H7 (cell line): ENCODE data around the gene AGBL4. TPM values are rescaled to one million over a fixed set of nuclear protein-coding genes. Genes with fewer than 3 reads are reported as not detected.

ENCODE experiments used
- DNase-seq: peaks from one replicate; pipeline ENCODE4 v3.0.0; 2012
- H3K27me3 ChIP-seq: 2 replicates; pipeline ENCODE4 v1.6.0; 2011; ENCODE audit warnings: mild to moderate bottlenecking, low read length; ENCODE audit not compliant: control insufficient read depth, insufficient read depth
- H3K36me3 ChIP-seq: replicated peaks from 2 replicates; pipeline ENCODE4 v1.5.1; 2011; ENCODE audit warnings: low read length; ENCODE audit not compliant: control insufficient read depth, insufficient read depth
- H3K4me3 ChIP-seq: 2 replicates; pipeline ENCODE4 v1.5.1; 2011; ENCODE audit warnings: low read depth, mild to moderate bottlenecking, control low read depth, low read length, moderate library complexity; ENCODE audit not compliant: insufficient read depth
- total RNA-seq: library from RNA; depleted of rRNA; stranded (reverse); fragments of >200 nt; shearing (Covaris generic); gene quantifications from 2 replicates; pipeline ENCODE4 v1.2.3, GENCODE V29; 2014

Gene AGBL4
- total RNA-seq, 1 experiment from 2014 or later, result 0.87 TPM

DNA sequence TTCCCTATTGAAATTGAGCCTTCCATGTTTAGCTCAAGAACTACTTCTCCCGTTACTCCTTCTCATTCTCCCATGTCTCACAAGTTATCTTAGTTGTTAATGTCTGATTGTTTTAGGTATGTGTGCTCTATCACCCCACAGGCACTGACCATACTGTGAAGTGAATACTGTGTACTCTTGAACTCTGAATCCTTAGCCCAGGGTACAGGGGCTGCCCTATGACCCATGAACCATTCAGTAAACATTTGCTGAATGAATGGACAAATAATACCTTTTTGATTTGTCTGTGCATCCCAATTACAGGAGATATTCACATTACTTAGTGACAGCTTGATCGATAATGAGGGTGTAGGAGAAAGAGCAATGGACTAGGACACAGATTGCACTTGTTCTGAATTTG is 1077.7 kb downstream of the AGBL4 start:
- no peaks in the 10 kb centered on the region for H3K36me3 ChIP-seq
- no peak overlapping the region for H3K4me3 ChIP-seq
- DNase-seq, result no peak
- no peaks in the 10 kb centered on the region for H3K27me3 ChIP-seq

DNA sequence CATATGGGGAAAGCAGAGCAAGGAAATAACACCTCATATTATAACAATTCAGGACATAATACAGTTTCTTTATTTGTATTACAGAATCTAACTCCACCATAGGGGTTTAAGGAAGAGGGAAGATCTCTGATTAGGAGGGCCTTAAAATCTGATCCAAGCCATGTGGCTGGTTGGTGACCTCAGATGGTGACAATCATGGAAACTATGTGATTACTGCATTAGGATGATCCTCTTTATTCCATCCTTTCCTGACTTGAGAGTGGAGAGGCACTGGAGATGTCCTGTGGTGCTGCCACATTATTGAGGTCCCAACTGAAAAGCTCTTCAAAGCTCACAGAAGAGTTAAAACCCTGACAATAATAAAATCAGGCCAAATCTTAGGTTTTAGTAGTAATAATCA is 1078.9 kb downstream of the AGBL4 start:
- H3K27me3 ChIP-seq, result no peaks in the 10 kb centered on the region
- no peak for DNase-seq
- H3K36me3 ChIP-seq, result no peaks in the 10 kb centered on the region
- H3K4me3 ChIP-seq, result no peak overlapping the region

DNA sequence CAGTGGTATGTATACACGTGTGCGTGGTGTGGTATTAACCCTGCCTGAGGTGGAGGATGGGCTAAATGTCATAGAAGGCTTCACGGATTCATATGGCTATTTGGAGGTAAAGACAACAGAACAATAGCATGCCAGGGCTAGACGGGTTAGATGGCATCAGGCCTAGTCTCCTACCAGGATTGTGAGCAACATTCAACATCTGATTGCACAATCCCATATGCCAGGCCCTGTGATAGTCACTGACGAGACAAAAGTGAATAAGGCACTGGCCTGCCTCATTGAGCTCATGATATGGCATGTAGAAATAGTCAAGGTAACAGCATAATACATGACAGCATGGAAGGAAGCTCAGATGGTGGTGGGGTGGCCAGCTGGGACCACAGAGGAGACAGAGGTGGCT is 1079.9 kb downstream of the AGBL4 start:
- Histone ChIP-seq H3K4me3 (no peak overlapping the region), H3K27me3 (no peaks in the 10 kb centered on the region), H3K36me3 (no peaks in the 10 kb centered on the region)
- no peak for DNase-seq

DNA sequence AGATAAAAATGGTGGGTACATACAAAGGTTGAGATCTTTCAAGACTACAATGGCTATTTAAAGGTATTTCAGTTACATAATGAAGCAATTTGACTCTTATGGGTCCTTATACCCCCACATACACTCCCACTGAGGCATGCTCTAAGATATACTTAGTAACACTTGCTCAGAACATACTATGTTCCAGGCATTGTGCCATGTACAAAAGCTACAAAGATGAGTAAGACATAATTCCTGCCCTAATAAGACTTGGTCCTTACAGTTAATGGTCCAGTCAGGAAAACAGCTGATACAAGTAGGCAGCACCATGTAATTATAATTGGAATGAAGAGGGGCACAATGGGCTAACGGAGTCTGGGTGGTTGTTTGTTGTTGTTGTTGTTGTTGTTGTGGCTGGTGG is 1080.4 kb downstream of the AGBL4 start:
- no peaks in the 10 kb centered on the region for H3K27me3 ChIP-seq
- no peaks in the 10 kb centered on the region for H3K36me3 ChIP-seq
- DNase-seq, result no peak
- no peak overlapping the region for H3K4me3 ChIP-seq

DNA sequence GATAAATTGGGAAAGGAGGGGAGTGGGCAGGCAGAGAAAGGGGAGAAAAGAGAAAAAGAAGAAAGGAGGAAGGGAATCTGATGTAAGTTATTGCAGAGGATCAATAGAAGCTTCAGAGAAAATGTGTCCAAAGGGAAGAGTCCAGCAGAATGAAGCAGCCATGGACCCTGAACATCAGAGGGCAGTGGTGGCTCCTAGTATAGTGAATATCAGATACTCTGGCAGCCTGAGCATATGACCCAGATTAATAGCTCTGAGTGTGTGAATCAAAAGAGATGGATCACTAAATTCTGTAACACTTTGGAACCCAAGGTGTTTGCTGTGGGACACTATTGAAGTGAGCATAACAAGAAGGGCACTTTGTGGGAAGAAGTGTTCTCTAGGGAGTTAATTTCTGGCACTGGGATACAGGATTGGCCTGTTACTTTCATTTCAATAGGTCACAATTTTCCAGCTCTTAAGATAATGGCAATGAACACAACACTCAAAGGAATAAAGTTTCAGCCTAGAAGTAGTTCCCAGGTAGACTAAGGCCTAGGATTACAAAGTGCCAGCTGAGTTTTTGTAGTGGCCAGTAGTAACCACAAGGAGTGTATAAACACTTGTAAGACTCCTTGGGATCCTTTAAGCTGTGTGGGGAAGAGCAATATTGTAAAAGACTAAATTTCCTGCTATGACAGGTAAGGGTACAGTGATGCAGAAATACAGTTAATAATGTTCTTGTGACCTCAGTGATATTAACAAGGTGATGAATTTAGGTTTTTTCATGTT is 1082.6 kb downstream of the AGBL4 start:
- Histone ChIP-seq H3K36me3 (no peaks in the 10 kb centered on the region), H3K27me3 (no peaks in the 10 kb centered on the region), H3K4me3 (no peak overlapping the region)
- no peak for DNase-seq

DNA sequence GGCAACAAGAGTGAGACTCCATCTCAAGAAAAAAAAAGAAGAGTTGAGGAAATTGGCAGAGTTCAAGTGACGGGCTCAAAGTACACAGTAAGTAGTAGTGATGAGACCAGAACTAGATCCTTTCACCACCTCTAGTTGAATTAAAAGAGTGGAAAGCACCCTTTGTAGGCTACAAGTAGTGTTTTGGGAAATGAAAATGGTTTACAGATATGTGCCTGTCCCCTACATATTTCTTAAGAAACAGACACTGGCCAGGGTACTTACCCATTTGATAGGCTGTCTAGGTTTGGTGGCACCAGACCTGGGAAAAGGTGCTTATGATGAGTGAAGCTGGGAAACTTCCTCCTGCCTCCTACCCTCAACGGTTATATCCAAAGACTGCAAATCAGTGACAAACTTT is 1083.4 kb downstream of the AGBL4 start:
- Histone ChIP-seq H3K4me3 (no peak overlapping the region), H3K36me3 (no peaks in the 10 kb centered on the region), H3K27me3 (no peaks in the 10 kb centered on the region)
- no peak for DNase-seq

DNA sequence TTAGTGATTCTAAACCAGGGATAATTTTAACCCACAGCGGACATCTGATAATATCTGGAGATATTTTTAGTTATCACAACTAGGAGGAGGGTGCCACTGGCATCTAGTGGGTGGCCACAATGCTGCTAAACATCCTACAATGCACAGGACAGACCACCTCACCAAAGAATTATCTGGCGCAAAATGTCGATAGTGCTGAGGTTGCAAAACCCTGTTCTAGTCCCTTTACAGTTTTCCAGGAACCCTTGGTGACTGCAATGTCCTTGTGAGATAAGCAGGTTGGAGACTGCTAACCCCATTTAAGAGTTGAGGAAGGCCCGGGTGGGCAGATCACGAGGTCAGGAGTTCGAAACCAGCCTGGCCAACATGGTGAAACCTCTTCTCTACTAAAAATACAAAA is 1083.9 kb downstream of the AGBL4 start:
- H3K27me3 ChIP-seq, result no peaks in the 10 kb centered on the region
- no peak for DNase-seq
- no peak overlapping the region for H3K4me3 ChIP-seq
- H3K36me3 ChIP-seq, result no peaks in the 10 kb centered on the region

DNA sequence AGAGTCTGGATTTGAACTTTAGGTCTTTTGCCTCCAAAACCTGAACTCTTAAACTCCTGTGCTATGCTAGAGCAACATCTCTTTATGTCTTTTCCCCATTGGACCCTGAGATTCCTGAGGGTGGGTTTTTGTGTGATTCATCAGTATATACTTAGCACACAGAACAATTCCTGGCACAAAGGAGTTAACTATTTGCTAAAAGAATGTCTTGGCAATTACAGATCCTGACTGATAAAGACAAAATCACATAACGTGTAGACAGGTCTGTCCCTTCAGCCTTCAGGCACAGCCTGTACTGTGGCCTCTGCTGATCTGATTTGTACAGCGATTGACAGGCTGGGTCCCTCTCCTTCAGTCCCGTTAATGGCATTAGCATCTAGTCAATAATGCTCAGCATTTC is 1084.7 kb downstream of the AGBL4 start:
- no peak for DNase-seq
- no peaks in the 10 kb centered on the region for H3K27me3 ChIP-seq
- no peak overlapping the region for H3K4me3 ChIP-seq
- no peaks in the 10 kb centered on the region for H3K36me3 ChIP-seq

DNA sequence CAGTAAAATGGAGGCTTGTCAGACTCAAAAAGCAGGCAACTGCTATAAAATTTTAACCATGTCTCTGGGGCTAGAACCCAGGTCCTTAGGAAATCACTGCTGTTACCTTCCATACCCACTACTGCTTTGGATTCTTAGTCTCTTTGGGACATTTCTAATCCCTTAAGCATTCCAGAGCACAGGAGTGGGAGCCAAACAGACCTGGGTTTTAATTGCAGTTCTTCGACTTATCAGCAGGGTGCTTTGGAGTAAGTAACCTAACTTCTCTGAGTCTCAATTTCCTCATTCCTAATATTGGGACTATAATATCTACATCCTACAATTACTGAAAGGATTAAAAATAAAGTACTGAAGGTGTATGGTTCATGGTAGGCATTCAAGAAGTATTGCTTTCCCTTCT is 1086.0 kb downstream of the AGBL4 start:
- Histone ChIP-seq H3K27me3 (no peaks in the 10 kb centered on the region), H3K36me3 (no peaks in the 10 kb centered on the region), H3K4me3 (no peak overlapping the region)
- DNase-seq, result no peak

DNA sequence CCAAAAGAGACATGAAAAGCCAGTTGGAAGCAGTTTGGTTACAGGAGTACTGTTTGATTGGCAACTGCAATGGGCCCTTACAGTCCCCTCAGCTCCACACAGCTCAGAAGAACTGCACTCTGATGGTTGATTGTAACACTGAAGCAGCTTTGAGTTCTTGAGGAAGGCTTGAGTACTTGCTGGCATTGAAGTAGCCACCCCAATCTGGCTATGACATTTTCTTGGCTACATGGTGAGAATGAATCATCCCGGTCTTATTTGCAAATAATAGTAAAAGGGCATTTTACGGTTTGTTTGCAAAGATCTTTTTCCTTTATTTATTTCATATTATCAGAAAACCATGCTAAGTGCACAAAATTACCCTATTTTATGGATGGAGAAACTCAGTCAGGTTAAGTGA is 1087.3 kb downstream of the AGBL4 start:
- no peaks in the 10 kb centered on the region for H3K27me3 ChIP-seq
- H3K4me3 ChIP-seq, result no peak overlapping the region
- no peaks in the 10 kb centered on the region for H3K36me3 ChIP-seq
- DNase-seq, result no peak

DNA sequence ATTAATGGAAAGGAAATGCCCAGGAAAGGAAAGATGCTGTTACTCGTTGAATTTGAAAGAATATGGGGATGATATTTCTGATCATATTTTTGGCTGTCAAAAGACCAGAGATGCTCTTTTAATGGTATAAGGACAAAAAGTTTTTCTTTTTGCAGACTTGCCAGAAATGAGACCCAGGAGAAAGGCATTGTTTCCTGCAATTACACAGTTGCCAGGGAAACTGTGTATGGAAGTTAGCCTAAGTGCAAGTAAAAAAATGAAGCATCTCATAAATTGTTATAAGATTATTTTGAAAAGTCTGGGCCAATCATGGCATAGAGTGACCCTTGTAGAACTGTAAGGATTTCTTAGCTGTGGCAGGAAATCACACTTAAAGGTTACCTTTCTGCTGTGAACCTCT is 1091.4 kb downstream of the AGBL4 start:
- no peaks in the 10 kb centered on the region for H3K36me3 ChIP-seq
- H3K27me3 ChIP-seq, result no peaks in the 10 kb centered on the region
- H3K4me3 ChIP-seq, result no peak overlapping the region
- no peak for DNase-seq

DNA sequence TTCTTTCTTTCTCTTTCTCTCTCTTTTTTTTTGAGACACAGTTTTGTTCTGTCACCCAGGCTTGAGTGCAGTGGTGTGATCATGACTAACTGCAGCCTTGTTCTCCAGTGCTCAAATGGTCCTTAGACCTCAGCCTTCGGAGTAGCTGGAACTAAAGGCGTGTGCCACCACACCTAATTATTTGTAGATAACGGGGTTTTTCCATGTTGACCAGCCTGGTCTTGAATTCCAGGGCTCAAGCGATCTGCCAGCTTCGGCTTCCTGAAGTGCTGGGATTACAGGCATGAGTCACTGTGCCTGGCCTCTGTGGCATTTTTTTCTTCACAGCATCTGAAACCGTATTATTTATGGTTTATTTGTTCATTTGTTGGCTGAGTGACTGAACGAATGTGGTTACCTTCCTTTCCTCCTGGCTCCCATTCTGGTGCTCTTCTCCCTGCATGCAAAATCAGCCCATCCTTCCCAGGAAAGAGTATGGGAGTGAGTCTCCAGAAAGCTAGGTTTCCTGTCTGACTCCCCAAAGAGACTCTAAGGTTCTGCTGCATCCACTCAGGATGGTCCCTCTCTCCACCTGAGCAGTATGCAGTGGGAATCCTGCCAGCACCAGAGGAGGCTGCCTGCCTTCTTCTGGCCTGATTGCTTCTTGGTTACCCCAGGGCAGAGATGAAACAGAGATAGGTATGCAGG is 1092.1 kb downstream of the AGBL4 start:
- no peak for DNase-seq
- no peak overlapping the region for H3K4me3 ChIP-seq

DNA sequence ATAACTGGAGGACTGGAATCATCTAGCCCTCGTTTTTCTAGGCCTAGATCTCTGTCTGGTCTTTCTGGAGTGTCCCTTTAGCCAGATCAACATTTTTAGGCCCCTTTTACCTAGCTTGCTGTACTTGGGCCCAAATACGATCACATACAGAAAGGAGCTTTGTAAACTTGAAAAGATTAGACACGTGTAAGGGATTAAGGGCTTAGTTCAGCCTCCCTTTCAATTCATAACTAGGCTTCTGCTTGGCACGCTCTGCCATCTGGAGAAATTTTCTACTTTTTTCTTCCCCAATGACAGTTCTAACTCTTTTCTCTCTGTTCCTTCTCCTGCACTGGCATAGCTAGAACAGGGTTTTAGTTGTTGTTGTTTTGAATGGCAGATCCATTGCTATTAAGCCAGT is 1093.7 kb downstream of the AGBL4 start:
- H3K27me3 ChIP-seq, result no peaks in the 10 kb centered on the region
- no peaks in the 10 kb centered on the region for H3K36me3 ChIP-seq
- no peak for DNase-seq
- no peak overlapping the region for H3K4me3 ChIP-seq

More for the DNA sequence above, 1092.1 kb downstream of the AGBL4 start:
- Histone ChIP-seq H3K36me3 (no peaks in the 10 kb centered on the region), H3K27me3 (no peaks in the 10 kb centered on the region)

DNA sequence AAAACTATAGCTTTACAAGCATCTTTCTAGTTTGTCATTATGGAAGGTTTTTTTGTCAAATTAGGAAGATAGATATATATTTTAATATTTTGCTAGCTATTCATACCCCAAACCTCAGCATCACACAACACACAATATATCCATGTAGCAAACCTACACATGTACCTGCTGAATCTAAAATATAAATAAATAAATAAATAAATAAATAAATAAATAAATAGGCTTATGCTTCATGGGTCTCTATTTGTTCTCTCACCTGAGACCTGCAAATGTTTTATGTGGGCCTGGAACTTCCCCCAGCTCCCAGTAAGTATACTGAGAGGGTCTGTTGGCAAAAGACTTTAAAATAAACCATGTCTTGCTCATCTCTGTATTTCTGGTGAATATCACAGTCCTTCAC is 1099.7 kb downstream of the AGBL4 start:
- Histone ChIP-seq H3K4me3 (no peak overlapping the region), H3K36me3 (no peaks in the 10 kb centered on the region), H3K27me3 (no peaks in the 10 kb centered on the region)
- no peak for DNase-seq

DNA sequence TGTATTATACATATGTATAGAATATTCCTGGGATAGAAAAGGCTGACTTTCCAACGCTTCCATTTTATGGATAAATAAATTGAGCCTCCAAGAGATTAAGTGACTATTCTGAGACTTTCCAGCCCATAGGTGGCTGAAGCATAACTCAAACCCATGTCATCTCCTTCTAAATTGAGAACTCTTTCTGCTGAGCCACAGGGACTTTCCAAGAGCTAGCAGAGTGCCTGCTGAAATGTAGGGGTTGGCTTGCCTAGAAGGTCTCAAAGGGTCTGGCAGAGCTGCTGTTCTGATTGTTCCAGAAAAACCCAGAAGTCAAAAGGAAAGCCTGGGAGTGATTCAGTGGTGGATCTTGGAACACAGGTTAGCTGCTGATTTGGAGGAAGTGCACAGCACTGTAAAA is 1100.6 kb downstream of the AGBL4 start:
- Histone ChIP-seq H3K27me3 (no peaks in the 10 kb centered on the region), H3K4me3 (no peak overlapping the region), H3K36me3 (no peaks in the 10 kb centered on the region)
- DNase-seq, result no peak
